HUES64 (cell line): ENCODE measurements around the gene NCK1.

Experiments
- H3K27ac ChIP-seq: 2 replicates; pipeline ENCODE4 v1.7.0; 2013; ENCODE audit warnings: low read depth, low read length, inconsistent platforms
- H3K27me3 ChIP-seq: 2 replicates; pipeline ENCODE4 v1.6.1; 2013; ENCODE audit warnings: mild to moderate bottlenecking, low read length; ENCODE audit not compliant: insufficient read depth
- H3K36me3 ChIP-seq: 2 replicates; pipeline ENCODE4 v1.6.1; 2013; ENCODE audit warnings: mild to moderate bottlenecking, low read length; ENCODE audit not compliant: insufficient read depth
- H3K4me1 ChIP-seq: 2 replicates; pipeline ENCODE4 v1.6.1; 2013; ENCODE audit warnings: mild to moderate bottlenecking, low read length, moderate library complexity; ENCODE audit not compliant: insufficient read depth
- H3K4me3 ChIP-seq: 2 replicates; pipeline ENCODE4 v1.5.1; 2013; ENCODE audit warnings: mild to moderate bottlenecking, low read length, moderate library complexity
- H3K9ac ChIP-seq: 2 replicates; pipeline ENCODE4 v1.6.1; 2013; ENCODE audit warnings: mild to moderate bottlenecking, low read depth, low read length
- H3K9me3 ChIP-seq: 2 replicates; pipeline ENCODE4 v1.6.1; 2013; ENCODE audit warnings: low read depth, low read length; ENCODE audit not compliant: insufficient read depth
- WGBS: fragments of 150-250, 120-280 bp; methylation state at CpG from one replicate; pipeline ENCODE4 v1.1.7; 2013; ENCODE audit warnings: missing lambda C conversion rate; 5-methylcytosine and 5-hydroxymethylcytosine counted together

Gene NCK1

DNA sequence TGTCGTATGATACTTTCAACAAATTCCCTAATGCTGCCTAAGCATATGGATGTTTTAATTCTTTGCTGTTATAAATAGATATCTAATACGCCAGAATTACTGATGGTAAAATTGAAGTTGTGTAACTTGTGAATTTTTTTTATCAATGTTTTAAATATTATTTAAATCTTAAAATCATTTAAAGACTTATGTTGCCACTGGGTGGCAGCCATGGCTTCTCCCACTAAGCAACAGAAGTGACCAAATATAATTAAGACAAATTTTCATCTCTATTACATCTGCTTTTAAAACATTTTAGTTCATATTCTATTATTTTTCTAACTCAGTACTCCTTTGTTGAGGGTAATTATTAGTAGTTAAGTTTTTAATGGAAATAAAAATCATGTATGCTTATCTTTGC lies 87.7 kb downstream of the NCK1 start:
- WGBS, result no CpG with 5 or more reads among the region's 2 CpGs
- Histone ChIP-seq H3K27ac (no peak overlapping the region), H3K27me3 (no peaks in the 10 kb centered on the region), H3K4me3 (no peak overlapping the region), H3K4me1 (no peaks in the 10 kb centered on the region), H3K9me3 (no peaks in the 10 kb centered on the region), H3K36me3 (peaks cover 21% of the 10 kb centered on the region), H3K9ac (no peak overlapping the region)

GRCh38 chr3:136950623-136951022 lies 88.6 kb downstream of the NCK1 start:
- H3K9me3 ChIP-seq, result no peaks in the 10 kb centered on the region
- H3K9ac ChIP-seq, result no peak overlapping the region
- no peaks in the 10 kb centered on the region for H3K27me3 ChIP-seq
- WGBS, result 86% methylated on average over 1 of the region's 1 CpG
- H3K27ac ChIP-seq, result no peak overlapping the region
- no peak overlapping the region for H3K4me3 ChIP-seq
- peaks cover 18% of the 10 kb centered on the region for H3K36me3 ChIP-seq
- H3K4me1 ChIP-seq, result peaks cover 8% of the 10 kb centered on the region; the same call in 1 of the 2 replicates

GRCh38 chr3:136952292-136952691 lies 90.3 kb downstream of the NCK1 start:
- peaks cover 10% of the 10 kb centered on the region; the same call in 1 of the 2 replicates for H3K4me1 ChIP-seq
- H3K4me3 ChIP-seq, result no peak overlapping the region
- 100% methylated on average over 1 of the region's 1 CpG for WGBS
- H3K27ac ChIP-seq, result no peak overlapping the region
- peaks cover 6% of the 10 kb centered on the region for H3K36me3 ChIP-seq
- no peak overlapping the region for H3K9ac ChIP-seq
- H3K9me3 ChIP-seq, result no peaks in the 10 kb centered on the region
- no peaks in the 10 kb centered on the region for H3K27me3 ChIP-seq

DNA sequence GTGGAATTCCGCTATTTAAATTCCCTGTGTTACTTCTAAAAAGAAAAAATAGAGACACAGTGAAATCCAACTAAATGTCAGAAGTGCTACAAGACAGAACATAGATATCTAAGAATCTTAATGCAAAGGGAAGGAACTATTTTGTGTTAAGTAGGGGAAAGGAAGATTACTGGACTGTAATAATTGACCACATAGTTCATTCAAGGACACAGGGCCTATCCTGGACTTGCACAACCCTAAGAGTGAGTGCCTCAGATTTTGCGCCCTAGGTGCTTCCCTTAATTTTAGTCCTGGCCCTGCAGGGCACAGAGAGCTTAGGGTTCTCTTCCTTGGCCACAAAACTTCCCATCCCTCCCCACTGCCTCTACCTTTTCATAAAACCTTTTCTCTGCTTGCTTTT lies 92.2 kb downstream of the NCK1 start:
- Histone ChIP-seq H3K4me3 (no peak overlapping the region), H3K27ac (no peak overlapping the region), H3K9me3 (no peaks in the 10 kb centered on the region), H3K36me3 (no peaks in the 10 kb centered on the region; the same call in 1 of the 2 replicates), H3K4me1 (peaks cover 16% of the 10 kb centered on the region; the same call in 1 of the 2 replicates), H3K27me3 (no peaks in the 10 kb centered on the region), H3K9ac (no peak overlapping the region)
- 93% methylated on average over 2 of the region's 2 CpGs for WGBS

DNA sequence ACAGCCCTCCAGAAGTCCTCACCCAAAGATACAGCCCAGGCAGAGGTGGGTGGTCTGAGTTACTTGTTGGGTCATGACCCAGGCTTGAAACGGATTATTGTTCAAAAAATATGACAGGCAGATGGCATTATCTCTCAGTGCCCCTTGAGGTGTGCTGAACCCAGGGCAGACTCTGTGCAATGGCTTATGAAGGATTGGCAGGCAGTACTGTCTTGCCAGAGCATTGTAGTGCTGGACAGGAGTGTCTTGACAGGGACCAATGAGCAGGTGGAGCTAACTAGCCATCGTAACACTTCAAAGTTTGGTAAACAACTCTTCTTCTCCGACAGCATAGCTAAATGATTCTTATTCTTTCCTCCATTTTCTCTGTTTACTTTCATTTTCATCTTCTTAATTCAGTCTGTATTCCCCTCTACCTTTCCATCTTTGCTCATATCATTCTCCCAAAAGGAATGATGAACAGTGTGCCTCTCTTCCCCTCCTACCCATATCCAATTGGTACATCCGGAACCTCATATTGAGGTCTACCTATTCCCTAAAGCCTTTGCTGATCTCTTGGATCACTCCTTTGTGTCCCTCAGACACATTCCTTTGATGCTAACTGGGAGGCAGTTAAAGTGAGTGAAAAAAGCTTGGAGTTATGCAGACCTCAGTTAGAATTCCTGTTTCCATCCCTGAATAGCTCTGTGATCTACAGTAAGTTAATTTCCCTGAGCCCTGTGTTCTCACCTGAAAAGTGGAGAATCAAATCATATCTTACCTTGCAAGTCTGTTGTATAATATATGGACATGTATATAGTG lies 93.2 kb downstream of the NCK1 start:
- 79% methylated on average over 4 of the region's 4 CpGs for WGBS
- no peak overlapping the region for H3K4me3 ChIP-seq
- H3K36me3 ChIP-seq, result no peaks in the 10 kb centered on the region
- H3K9ac ChIP-seq, result no peak overlapping the region
- H3K27me3 ChIP-seq, result no peaks in the 10 kb centered on the region
- H3K4me1 ChIP-seq, result peaks cover 16% of the 10 kb centered on the region; the same call in 1 of the 2 replicates
- no peak overlapping the region for H3K27ac ChIP-seq
- H3K9me3 ChIP-seq, result no peaks in the 10 kb centered on the region

DNA sequence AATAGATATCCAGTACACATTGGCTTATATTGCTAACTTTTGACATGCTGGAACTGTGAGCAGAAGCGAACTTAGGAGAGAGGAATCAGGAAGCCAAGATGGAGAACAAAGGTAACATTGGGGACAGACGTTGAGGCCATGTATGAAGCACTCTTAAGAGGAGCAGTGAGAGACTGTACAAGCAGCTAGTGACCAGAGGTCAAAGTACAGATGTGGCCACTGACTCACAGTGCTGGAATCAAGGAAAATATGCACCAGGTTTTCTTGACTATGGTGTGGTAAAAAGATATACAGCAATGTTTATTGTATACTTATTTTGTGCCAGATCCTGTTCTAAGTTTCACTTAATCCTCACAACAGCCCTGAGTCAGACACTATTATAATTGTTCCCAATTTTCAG lies 93.8 kb downstream of the NCK1 start:
- 86% methylated on average over 2 of the region's 2 CpGs for WGBS
- no peak overlapping the region for H3K27ac ChIP-seq
- H3K27me3 ChIP-seq, result no peaks in the 10 kb centered on the region
- H3K4me1 ChIP-seq, result peaks cover 20% of the 10 kb centered on the region; the same call in 1 of the 2 replicates
- no peak overlapping the region for H3K4me3 ChIP-seq
- no peaks in the 10 kb centered on the region for H3K36me3 ChIP-seq
- H3K9me3 ChIP-seq, result no peaks in the 10 kb centered on the region
- no peak overlapping the region for H3K9ac ChIP-seq

DNA sequence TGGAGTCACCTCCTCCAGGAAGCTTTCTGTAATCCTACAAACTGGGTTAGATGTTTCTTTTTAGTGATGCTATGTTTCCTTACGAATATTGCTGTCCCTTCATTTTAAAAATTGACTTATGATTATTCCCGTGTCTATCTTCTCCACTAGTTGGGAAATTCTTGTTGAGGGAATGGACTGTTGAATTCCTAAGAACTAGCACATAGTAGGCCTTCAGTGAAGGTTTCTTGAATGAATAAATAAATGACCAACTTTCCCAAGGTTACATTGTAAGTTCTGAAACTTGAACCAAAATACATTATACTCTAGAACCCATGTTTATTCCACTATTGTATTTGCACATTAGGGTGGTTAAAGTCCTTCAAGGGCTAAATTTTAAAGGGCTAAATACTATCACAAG lies 95.0 kb downstream of the NCK1 start:
- Histone ChIP-seq H3K36me3 (no peaks in the 10 kb centered on the region), H3K27me3 (no peaks in the 10 kb centered on the region), H3K4me3 (no peak overlapping the region), H3K4me1 (peaks cover 24% of the 10 kb centered on the region; the same call in 1 of the 2 replicates), H3K9me3 (no peaks in the 10 kb centered on the region), H3K9ac (no peak overlapping the region), H3K27ac (no peak overlapping the region)
- 100% methylated on average over 1 of the region's 2 CpGs for WGBS

DNA sequence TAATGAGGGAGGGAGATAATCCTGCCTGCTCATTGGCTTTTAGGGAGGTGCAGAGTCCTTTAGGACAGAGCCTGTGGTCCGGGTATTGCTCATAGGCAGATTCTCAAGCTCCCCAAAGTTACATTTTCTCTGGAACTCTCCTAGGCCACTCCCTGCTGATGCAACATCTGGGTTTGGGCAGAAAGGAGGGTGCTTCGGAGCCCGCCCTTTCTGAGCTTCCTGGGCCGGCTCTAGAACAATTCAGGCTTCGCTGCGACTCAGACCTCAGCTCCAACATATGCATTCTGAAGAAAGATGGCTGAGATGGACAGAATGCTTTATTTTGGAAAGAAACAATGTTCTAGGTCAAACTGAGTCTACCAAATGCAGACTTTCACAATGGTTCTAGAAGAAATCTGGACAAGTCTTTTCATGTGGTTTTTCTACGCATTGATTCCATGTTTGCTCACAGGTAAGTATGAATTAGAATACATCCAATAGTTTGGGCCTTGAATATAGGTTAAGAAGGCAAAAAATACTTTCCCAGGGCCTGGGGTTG lies 95.8 kb downstream of the NCK1 start, which contains the start of gene IL20RB:
Gene IL20RB, plus strand, starts transcription at position 233 of the 538 bp plus-strand sequence. Its CDS starts 131 bp downstream, at position 364.
- H3K4me1 ChIP-seq, result peaks cover 24% of the 10 kb centered on the region; the same call in 1 of the 2 replicates
- H3K36me3 ChIP-seq, result no peaks in the 10 kb centered on the region
- no peaks in the 10 kb centered on the region for H3K9me3 ChIP-seq
- peak within 1 kb of the TSS; percentile 3; the same call in 1 of the 2 replicates for H3K9ac ChIP-seq
- H3K27ac ChIP-seq, result no peak within 1 kb of the TSS
- WGBS, result 90% methylated on average over 7 of the region's 7 CpGs
- no peak within 1 kb of the TSS for H3K4me3 ChIP-seq
- no peaks in the 10 kb centered on the region for H3K27me3 ChIP-seq

DNA sequence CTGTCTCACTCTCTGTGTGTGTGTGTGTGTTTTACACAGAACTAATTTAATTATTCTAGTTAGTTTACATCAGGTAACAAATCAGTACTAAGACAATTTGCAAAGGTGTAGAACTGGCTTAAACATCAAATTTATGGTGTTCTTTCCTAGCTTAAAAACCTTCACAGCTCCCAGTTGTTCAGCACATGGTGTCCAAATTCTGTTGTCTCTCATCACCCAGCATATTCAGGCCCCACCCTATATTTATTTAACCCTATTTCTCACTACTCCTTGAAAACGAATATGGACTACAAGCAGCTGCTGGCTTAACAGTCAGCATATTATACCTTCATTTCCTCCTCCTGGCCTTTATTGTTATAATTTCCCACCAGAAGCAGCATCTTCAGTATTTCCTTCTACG lies 96.9 kb downstream of the NCK1 start:
- Histone ChIP-seq H3K4me1 (peaks cover 24% of the 10 kb centered on the region; the same call in 1 of the 2 replicates), H3K27ac (no peak overlapping the region)

GRCh38 chr3:136959599-136959998 lies 97.6 kb downstream of the NCK1 start:
- H3K9me3 ChIP-seq, result no peaks in the 10 kb centered on the region
- no peak overlapping the region for H3K27ac ChIP-seq
- no peak overlapping the region for H3K9ac ChIP-seq
- H3K4me1 ChIP-seq, result peaks cover 24% of the 10 kb centered on the region; the same call in 1 of the 2 replicates
- H3K4me3 ChIP-seq, result no peak overlapping the region
- WGBS, result 92% methylated on average over 5 of the region's 6 CpGs
- no peaks in the 10 kb centered on the region for H3K36me3 ChIP-seq
- no peaks in the 10 kb centered on the region for H3K27me3 ChIP-seq

More for the DNA sequence above, 96.9 kb downstream of the NCK1 start:
- Histone ChIP-seq H3K36me3 (no peaks in the 10 kb centered on the region), H3K4me3 (no peak overlapping the region), H3K9ac (no peak overlapping the region), H3K27me3 (no peaks in the 10 kb centered on the region), H3K9me3 (no peaks in the 10 kb centered on the region)
- 87% methylated on average over 2 of the region's 2 CpGs for WGBS
